HL-60/S4 treated with retinoic acid at 250 ng/mL for 4 days and 3 days (cell line): ENCODE results near the gene OR14A16.

Experiments
- in situ Hi-C: fragments of 300-500 bp; cut with MboI; formaldehyde crosslinking; loops from 2 replicates; pipeline ENCODE4 v1.7.0; 2022; ENCODE audit warnings: low sequenced_read_pairs

The OR14A16 gene

GRCh38 chr1:247797518-247797917 is 26.4 kb downstream of the OR14A16 start:
- in situ Hi-C loops = no loop called here

- in situ Hi-C loops = no loop called here
These were observed 54.3 kb downstream of the OR14A16 start for GRCh38 chr1:247769603-247770002.
